ENCODE data around the gene MED15. TPM values are rescaled to one million over a fixed set of nuclear protein-coding genes. Genes with fewer than 3 reads are reported as not detected.

The MED15 gene
- total RNA-seq, 1 experiment from 2014 or later: 87.9 TPM

DNA sequence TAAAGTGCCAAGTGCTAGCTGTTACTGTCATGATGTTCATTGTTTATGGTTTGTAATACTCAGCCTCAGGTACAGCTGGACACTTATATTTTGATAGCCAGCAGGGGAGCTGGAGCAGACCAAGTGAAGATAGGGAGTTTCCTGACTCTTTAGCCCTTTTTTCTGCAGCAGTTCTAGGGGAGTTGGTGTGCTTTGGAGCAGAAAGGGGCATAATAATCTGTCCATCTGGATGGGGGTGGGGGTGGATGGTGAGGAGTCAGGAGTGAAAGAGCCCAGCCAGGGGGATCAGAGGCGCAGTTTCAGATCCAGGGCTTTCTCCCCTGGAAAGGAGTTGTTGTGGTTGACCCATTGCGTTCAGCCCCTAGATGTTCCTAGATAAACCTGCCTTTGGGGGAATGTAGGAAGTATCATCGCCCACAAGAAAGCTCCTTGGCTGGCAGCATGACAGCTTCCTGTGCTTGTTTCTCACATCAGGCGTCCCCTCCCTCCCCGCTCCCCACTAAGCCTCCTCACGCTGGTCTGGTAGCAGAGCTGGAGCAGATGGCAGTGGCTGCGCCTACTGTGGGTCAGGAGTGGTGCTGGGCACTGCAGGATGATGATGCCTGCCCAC, 41.9 kb downstream of the MED15 start:
- Histone ChIP-seq H3K36me3 (ENCODE audit: low read depth) (no peaks in the 10 kb centered on the region), H3K27me3 (ENCODE audit: insufficient read depth, low read depth) (no peaks in the 10 kb centered on the region), H3K4me1 (replicated peaks; ENCODE audit: insufficient read depth) (no peaks in the 10 kb centered on the region), H3F3A (ENCODE audit: insufficient read depth, low read depth) (no peaks in the 10 kb centered on the region), H3K9me3 (ENCODE audit: insufficient read depth, low read depth) (no peaks in the 10 kb centered on the region), H3K4me3 (no peak overlapping the region), H4K20me1 (ENCODE audit: insufficient read depth) (peaks cover 28% of the 10 kb centered on the region), H3K27ac (no peak overlapping the region), H3K9me2 (ENCODE audit: insufficient read depth) (no peaks in the 10 kb centered on the region), H3K79me2 (ENCODE audit: low read depth) (peaks cover 40% of the 10 kb centered on the region), H2AFZ (no peak overlapping the region), H3K4me2 (no peak overlapping the region)
- ChIA-PET CTCF (no interaction called here), POLR2A (ENCODE audit: unreplicated experiment) (no interaction called here)
- BruUV-seq (replicated peaks): no TSS peak
- TF ChIP-seq, protein P1, sequence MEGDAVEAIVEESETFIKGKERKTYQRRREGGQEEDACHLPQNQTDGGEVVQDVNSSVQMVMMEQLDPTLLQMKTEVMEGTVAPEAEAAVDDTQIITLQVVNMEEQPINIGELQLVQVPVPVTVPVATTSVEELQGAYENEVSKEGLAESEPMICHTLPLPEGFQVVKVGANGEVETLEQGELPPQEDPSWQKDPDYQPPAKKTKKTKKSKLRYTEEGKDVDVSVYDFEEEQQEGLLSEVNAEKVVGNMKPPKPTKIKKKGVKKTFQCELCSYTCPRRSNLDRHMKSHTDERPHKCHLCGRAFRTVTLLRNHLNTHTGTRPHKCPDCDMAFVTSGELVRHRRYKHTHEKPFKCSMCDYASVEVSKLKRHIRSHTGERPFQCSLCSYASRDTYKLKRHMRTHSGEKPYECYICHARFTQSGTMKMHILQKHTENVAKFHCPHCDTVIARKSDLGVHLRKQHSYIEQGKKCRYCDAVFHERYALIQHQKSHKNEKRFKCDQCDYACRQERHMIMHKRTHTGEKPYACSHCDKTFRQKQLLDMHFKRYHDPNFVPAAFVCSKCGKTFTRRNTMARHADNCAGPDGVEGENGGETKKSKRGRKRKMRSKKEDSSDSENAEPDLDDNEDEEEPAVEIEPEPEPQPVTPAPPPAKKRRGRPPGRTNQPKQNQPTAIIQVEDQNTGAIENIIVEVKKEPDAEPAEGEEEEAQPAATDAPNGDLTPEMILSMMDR (conservative IDR thresholded peaks at IDR 0.05): no peak
- TF ChIP-seq EZH2 (IDR thresholded peaks at IDR 0.05; ENCODE audit: low read depth): no peak
- no peak for DNase-seq
- intact Hi-C loops (cut with micrococcal nuclease; ENCODE audit: unreplicated experiment): no loop called here

DNA sequence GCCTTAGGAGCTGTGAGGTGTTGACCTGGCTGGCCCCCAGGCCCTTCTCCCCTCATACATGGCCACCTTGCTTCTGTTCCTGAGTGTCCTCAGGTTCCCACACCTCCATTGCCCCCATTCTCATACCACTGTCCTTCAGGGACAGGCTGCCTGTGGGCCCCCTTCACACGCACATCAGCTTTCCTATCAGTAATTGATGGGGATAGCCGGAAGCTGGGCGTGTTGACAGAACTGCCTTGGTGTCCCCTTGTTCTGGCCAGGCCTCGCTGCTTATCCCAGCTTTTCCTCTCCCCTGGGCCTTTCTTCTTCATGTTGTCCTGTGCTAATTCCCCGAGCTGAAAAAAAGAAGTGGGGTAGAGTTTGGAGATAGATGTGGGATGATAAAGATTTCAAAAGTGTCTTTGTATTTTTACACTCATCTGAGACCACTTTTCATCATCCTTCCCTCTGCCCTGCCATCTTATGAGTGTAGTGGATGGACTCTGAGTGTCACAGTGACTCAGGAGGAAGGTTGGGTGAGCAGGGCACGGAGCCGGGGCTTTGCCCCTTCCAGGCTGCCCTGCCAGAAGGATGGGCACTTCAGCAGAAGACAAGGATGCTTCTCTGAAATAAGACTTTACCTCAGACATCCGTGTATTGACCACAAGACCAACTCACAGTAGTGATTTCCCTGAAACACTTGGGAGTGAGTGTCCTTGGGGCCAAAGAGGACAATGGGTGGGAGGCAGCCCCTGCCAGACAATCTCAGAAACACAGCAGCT, 42.8 kb downstream of the MED15 start:
- Histone ChIP-seq H2AFZ (no peak overlapping the region), H3K4me3 (no peak overlapping the region), H3K27ac (no peak overlapping the region), H3K4me1 (replicated peaks; ENCODE audit: insufficient read depth) (no peaks in the 10 kb centered on the region), H3K36me3 (ENCODE audit: low read depth) (no peaks in the 10 kb centered on the region), H3K9me3 (ENCODE audit: insufficient read depth, low read depth) (no peaks in the 10 kb centered on the region), H3K79me2 (ENCODE audit: low read depth) (peaks cover 33% of the 10 kb centered on the region), H3K27me3 (ENCODE audit: insufficient read depth, low read depth) (no peaks in the 10 kb centered on the region), H3K4me2 (no peak overlapping the region), H4K20me1 (ENCODE audit: insufficient read depth) (peaks cover 28% of the 10 kb centered on the region), H3F3A (ENCODE audit: insufficient read depth, low read depth) (no peaks in the 10 kb centered on the region), H3K9me2 (ENCODE audit: insufficient read depth) (no peaks in the 10 kb centered on the region)
- ChIA-PET CTCF (no interaction called here), POLR2A (ENCODE audit: unreplicated experiment) (no interaction called here)
- DNase-seq: no peak
- intact Hi-C loops (cut with micrococcal nuclease; ENCODE audit: unreplicated experiment): loop anchor here (5.0 kb wide), 1 partner anchor 343 kb away; no protein-coding TSS in a partner anchor
- no TSS peak for BruUV-seq (replicated peaks)
- no peak for TF ChIP-seq EZH2 (IDR thresholded peaks at IDR 0.05; ENCODE audit: low read depth)
- TF ChIP-seq, protein P1 (conservative IDR thresholded peaks at IDR 0.05): no peak

DNA sequence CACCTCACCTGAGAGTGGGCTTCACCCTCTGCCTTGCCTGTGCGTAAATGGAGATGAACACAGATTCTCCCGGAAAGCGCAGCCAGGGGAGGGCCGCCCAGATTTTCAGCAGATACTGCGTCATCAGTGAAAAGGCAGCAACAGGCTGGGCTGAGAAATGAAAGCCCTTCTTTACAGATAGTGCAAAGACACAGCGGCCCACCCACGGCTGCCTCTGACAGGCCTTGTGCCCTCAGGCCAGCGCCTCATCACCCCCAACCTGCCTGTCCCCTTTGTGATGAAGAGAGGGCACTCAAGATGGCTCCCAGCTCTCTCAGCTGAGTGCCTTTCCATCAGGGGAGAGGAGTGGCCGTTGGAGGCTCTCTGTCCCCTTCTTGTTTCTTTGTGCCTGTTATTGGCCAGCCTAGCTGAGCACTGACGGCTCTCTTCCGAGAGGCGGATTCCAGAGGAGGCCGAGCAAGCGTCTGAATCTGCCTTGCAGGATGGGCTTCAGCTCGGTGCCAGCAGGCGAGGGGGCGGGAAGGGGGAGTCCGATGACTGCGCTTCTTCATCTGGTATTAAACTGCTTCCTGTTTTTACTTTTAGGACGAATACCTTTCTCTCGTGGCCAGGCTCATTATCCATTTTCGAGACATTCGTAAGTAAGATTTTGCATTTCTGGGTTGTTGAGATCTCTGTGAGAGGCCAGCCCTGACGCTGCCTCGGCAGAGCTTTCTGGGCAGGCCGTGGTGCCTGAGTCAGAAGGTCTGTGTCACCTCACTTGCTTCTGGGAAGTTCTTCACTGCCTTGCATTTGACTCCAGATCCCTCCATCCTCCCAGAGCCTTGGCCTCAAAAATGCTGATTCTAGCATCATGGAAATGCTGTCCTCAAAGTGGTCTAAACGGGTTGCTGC, 43.7 kb downstream of the MED15 start:
- Histone ChIP-seq H2AFZ (no peak overlapping the region), H3K79me2 (ENCODE audit: low read depth) (peaks cover 25% of the 10 kb centered on the region), H3K9me2 (ENCODE audit: insufficient read depth) (no peaks in the 10 kb centered on the region), H4K20me1 (ENCODE audit: insufficient read depth) (peaks cover 28% of the 10 kb centered on the region), H3K27ac (no peak overlapping the region), H3K4me3 (no peak overlapping the region), H3K4me2 (no peak overlapping the region), H3K4me1 (replicated peaks; ENCODE audit: insufficient read depth) (no peaks in the 10 kb centered on the region), H3K27me3 (ENCODE audit: insufficient read depth, low read depth) (no peaks in the 10 kb centered on the region), H3K9me3 (ENCODE audit: insufficient read depth, low read depth) (no peaks in the 10 kb centered on the region), H3K36me3 (ENCODE audit: low read depth) (no peaks in the 10 kb centered on the region), H3F3A (ENCODE audit: insufficient read depth, low read depth) (no peaks in the 10 kb centered on the region)
- CTCF ChIA-PET: no interaction called here
- no TSS peak for BruUV-seq (replicated peaks)
- intact Hi-C loops (cut with micrococcal nuclease; ENCODE audit: unreplicated experiment): loop anchor here (5.0 kb wide), 1 partner anchor 344 kb away; no protein-coding TSS in a partner anchor
- POLR2A ChIA-PET (ENCODE audit: unreplicated experiment): no interaction called here
- no peak for TF ChIP-seq EZH2 (IDR thresholded peaks at IDR 0.05; ENCODE audit: low read depth)
- TF ChIP-seq, protein P1 (conservative IDR thresholded peaks at IDR 0.05): no peak
- DNase-seq: no peak

All from PC-9 (cell line).